Mesenchymal stem cell (in vitro differentiated cells and primary cell): ENCODE results near the gene TREX2. TPM values are rescaled to one million over a fixed set of nuclear protein-coding genes. Genes with fewer than 3 reads are reported as not detected.

Experiments used
- DNase-seq: peaks from one replicate; pipeline ENCODE4 v3.0.0-alpha.2; 2013
- H2AFZ ChIP-seq: one replicate; pipeline ENCODE4 v1.6.1; 2013; ENCODE audit warnings: low read depth, mild to moderate bottlenecking, control low read depth, inconsistent platforms, low read length, moderate library complexity
- H2AK5ac ChIP-seq: 2 replicates; pipeline ENCODE4 v1.6.1; 2013; ENCODE audit warnings: low read length, moderate library complexity, mild to moderate bottlenecking, inconsistent platforms; ENCODE audit not compliant: severe bottlenecking
- H2BK120ac ChIP-seq: one replicate; pipeline ENCODE4 v1.6.1; 2013; ENCODE audit warnings: low read depth, mild to moderate bottlenecking, inconsistent platforms, low read length, moderate library complexity
- H2BK12ac ChIP-seq, 2 experiments: one replicate each; pipeline ENCODE4 v1.6.1; 2013; ENCODE audit warnings: inconsistent platforms in 2 of 2, low read length in 2 of 2, mild to moderate bottlenecking in 2 of 2, moderate library complexity in 2 of 2, control low read depth in 1 of 2
- H2BK15ac ChIP-seq: one replicate; pipeline ENCODE4 v1.6.1; 2013; ENCODE audit warnings: mild to moderate bottlenecking, low read depth, inconsistent platforms; ENCODE audit not compliant: poor library complexity, severe bottlenecking
- H2BK5ac ChIP-seq: 2 replicates; pipeline ENCODE4 v1.6.1; 2013; ENCODE audit warnings: low read depth, mild to moderate bottlenecking, low read length, control low read depth, inconsistent platforms; ENCODE audit not compliant: poor library complexity, severe bottlenecking
- H3K14ac ChIP-seq, 2 experiments: one replicate each; pipeline ENCODE4 v1.6.1; 2013; ENCODE audit warnings: inconsistent platforms in 2 of 2, low read length in 2 of 2, control low read depth in 1 of 2, mild to moderate bottlenecking in 1 of 2, moderate library complexity in 1 of 2
- H3K18ac ChIP-seq, 2 experiments: one replicate each; pipeline ENCODE4 v1.6.1; 2013; ENCODE audit warnings: inconsistent platforms in 2 of 2, low read length in 2 of 2, control low read depth in 1 of 2, low read depth in 1 of 2, mild to moderate bottlenecking in 1 of 2
- H3K23ac ChIP-seq, 2 experiments: one replicate each; pipeline ENCODE4 v1.6.1; 2013; ENCODE audit warnings: inconsistent platforms in 2 of 2, low read length in 2 of 2, mild to moderate bottlenecking in 2 of 2, moderate library complexity in 2 of 2, control low read depth in 1 of 2
- H3K27ac ChIP-seq: 2 replicates; pipeline ENCODE4 v1.5.1; 2013; ENCODE audit warnings: mild to moderate bottlenecking, moderate library complexity, low read length, control low read depth, inconsistent platforms; ENCODE audit not compliant: poor library complexity, severe bottlenecking
- H3K27me3 ChIP-seq, 2 experiments: 2 replicates each; pipeline versions ENCODE4 v1.6.1 to v1.7.0; 2013; ENCODE audit warnings: low read length in 2 of 2, mild to moderate bottlenecking in 2 of 2, moderate library complexity in 2 of 2, control low read depth in 1 of 2, inconsistent platforms in 1 of 2; ENCODE audit not compliant: control insufficient read depth in 1 of 2, insufficient read depth in 1 of 2
- H3K36me3 ChIP-seq, 2 experiments: 2 replicates each; pipeline versions ENCODE4 v1.6.1 to v1.7.0; 2013; ENCODE audit warnings: low read length in 2 of 2, control low read depth in 1 of 2, inconsistent platforms in 1 of 2, low read depth in 1 of 2, mild to moderate bottlenecking in 1 of 2; ENCODE audit not compliant: insufficient read depth in 2 of 2, control insufficient read depth in 1 of 2
- H3K4ac ChIP-seq, 2 experiments: one replicate each; pipeline ENCODE4 v1.6.1; 2013; ENCODE audit warnings: inconsistent platforms in 2 of 2, low read length in 2 of 2, mild to moderate bottlenecking in 2 of 2, moderate library complexity in 2 of 2, control low read depth in 1 of 2, low read depth in 1 of 2
- H3K4me1 ChIP-seq: 2 replicates; pipeline ENCODE4 v1.6.1; 2013; ENCODE audit warnings: low read depth, low read length, control low read depth; ENCODE audit not compliant: control insufficient read depth, insufficient read depth
- H3K4me2 ChIP-seq: 2 replicates; pipeline ENCODE4 v1.6.1; 2013; ENCODE audit warnings: low read length, mild to moderate bottlenecking, inconsistent platforms; ENCODE audit not compliant: poor library complexity, severe bottlenecking
- H3K4me3 ChIP-seq, 2 experiments: 2 replicates each; pipeline versions ENCODE4 v1.5.1 to v1.7.0; 2013; ENCODE audit warnings: low read length in 2 of 2, mild to moderate bottlenecking in 2 of 2, control low read depth in 1 of 2, low read depth in 1 of 2; ENCODE audit not compliant: insufficient read depth in 1 of 2
- H3K79me1 ChIP-seq: replicated peaks from 2 replicates; pipeline ENCODE4 v1.6.1; 2013; ENCODE audit warnings: mild to moderate bottlenecking, control low read depth, low read length, inconsistent platforms; ENCODE audit not compliant: poor library complexity, severe bottlenecking
- H3K9ac ChIP-seq: 2 replicates; pipeline ENCODE4 v1.7.0; 2013; ENCODE audit warnings: mild to moderate bottlenecking, low read length, moderate library complexity
- H3K9me3 ChIP-seq: 2 replicates; pipeline ENCODE4 v1.7.0; 2013; ENCODE audit warnings: mild to moderate bottlenecking, low read length; ENCODE audit not compliant: control insufficient read depth
- H4K8ac ChIP-seq: one replicate; pipeline ENCODE4 v1.6.1; 2013; ENCODE audit warnings: inconsistent platforms, mild to moderate bottlenecking, low read length, moderate library complexity
- H4K91ac ChIP-seq: one replicate; pipeline ENCODE4 v1.6.1; 2013; ENCODE audit warnings: mild to moderate bottlenecking, low read length, inconsistent platforms
- WGBS: methylation state at CpG from one replicate; pipeline ENCODE4 v1.1.7; 2013; ENCODE audit warnings: mixed read lengths; 5-methylcytosine and 5-hydroxymethylcytosine counted together
- polyA plus RNA-seq, 2 experiments: library from polyadenylated mRNA; stranded (reverse); fragments of 200-250 nt; gene quantifications; one replicate each; pipeline ENCODE4 v1.2.3, GENCODE V29; 2013

The TREX2 gene
- polyA plus RNA-seq (2013, experiment 1 of 2), result 0.03 TPM
- polyA plus RNA-seq (2013, experiment 2 of 2), result 0.10 TPM

GRCh38 chrX:153445856-153446635, at the start of gene TREX2:
TSS of gene TREX2 (minus strand) at chrX:153446056. CDS start at chrX:153445430, 626 bp downstream.
- Histone ChIP-seq H3K4me1 (no peaks in the 10 kb centered on the region), H2AFZ (no peak within 1 kb of the TSS), H3K23ac (no peak within 1 kb of the TSS), H3K79me1 (no peaks in the 10 kb centered on the region), H3K4me3 (no peak within 1 kb of the TSS), H2BK120ac (no peak within 1 kb of the TSS), H2BK15ac (no peak within 1 kb of the TSS), H2AK5ac (no peak within 1 kb of the TSS), H3K9ac (no peak within 1 kb of the TSS), H3K9me3 (no peaks in the 10 kb centered on the region), H2BK12ac (no peak within 1 kb of the TSS), H4K91ac (no peak within 1 kb of the TSS), H3K14ac (no peak within 1 kb of the TSS), H3K4ac (no peak within 1 kb of the TSS), H3K18ac (no peak within 1 kb of the TSS), H3K27me3 (peaks cover 0 to 30% of the 10 kb centered on the region in 2 experiments), H2BK5ac (no peak within 1 kb of the TSS), H3K27ac (no peak within 1 kb of the TSS), H4K8ac (no peak within 1 kb of the TSS), H3K36me3 (peaks cover 0 to 36% of the 10 kb centered on the region in 2 experiments), H3K4me2 (no peak within 1 kb of the TSS)
- no peak for DNase-seq
- 91% methylated on average over 29 of the region's 30 CpGs for WGBS

- Histone ChIP-seq H3K9ac (peak overlapping the region; percentile 70), H2BK12ac (peak overlapping the region in 1 of 2 experiments; percentile 39), H3K23ac (no peak overlapping the region), H3K14ac (no peak overlapping the region), H2AK5ac (no peak overlapping the region), H2BK5ac (no peak overlapping the region), H3K4me1 (peaks cover 36% of the 10 kb centered on the region), H3K27me3 (peaks cover 0 to 6% of the 10 kb centered on the region in 2 experiments), H2BK15ac (no peak overlapping the region), H3K27ac (no peak overlapping the region), H4K8ac (no peak overlapping the region), H3K79me1 (no peaks in the 10 kb centered on the region), H3K4ac (no peak overlapping the region), H3K4me2 (peak overlapping the region; percentile 65), H3K36me3 (no peaks in the 10 kb centered on the region), H4K91ac (no peak overlapping the region), H2BK120ac (no peak overlapping the region), H3K4me3 (peak overlapping the region; percentile 55 to 79), H3K18ac (peak overlapping the region in 1 of 2 experiments; percentile 70), H2AFZ (peak overlapping the region; percentile 23), H3K9me3 (no peaks in the 10 kb centered on the region)
- DNase-seq, result no peak
- WGBS, result 60% methylated on average over 17 of the region's 17 CpGs
These were observed 49.5 kb upstream of the TREX2 start for GRCh38 chrX:153495362-153495751.

GRCh38 chrX:153494541-153495361, 48.9 kb upstream of the TREX2 start, which contains the start of gene BGN:
TSS of gene BGN (plus strand) at chrX:153494980. CDS start at chrX:153504632, 9,652 bp downstream.
- Histone ChIP-seq H3K4me3 (peak within 1 kb of the TSS; percentile 55 to 79), H2AK5ac (no peak within 1 kb of the TSS), H3K4me2 (peak within 1 kb of the TSS; percentile 65), H3K79me1 (no peaks in the 10 kb centered on the region), H3K23ac (peak within 1 kb of the TSS in 1 of 2 experiments; percentile 69), H2BK120ac (no peak within 1 kb of the TSS), H3K4ac (peak within 1 kb of the TSS in 1 of 2 experiments; percentile 37), H2BK5ac (no peak within 1 kb of the TSS), H3K4me1 (peaks cover 37% of the 10 kb centered on the region), H4K91ac (peak within 1 kb of the TSS; percentile 61), H3K18ac (peak within 1 kb of the TSS in 1 of 2 experiments; percentile 70), H3K14ac (peak within 1 kb of the TSS in 1 of 2 experiments; percentile 55), H3K36me3 (no peaks in the 10 kb centered on the region), H3K27ac (no peak within 1 kb of the TSS), H3K9me3 (no peaks in the 10 kb centered on the region), H4K8ac (peak within 1 kb of the TSS; percentile 29), H3K9ac (peak within 1 kb of the TSS; percentile 70), H2AFZ (peak within 1 kb of the TSS; percentile 23), H3K27me3 (peaks cover 0 to 6% of the 10 kb centered on the region in 2 experiments), H2BK12ac (peak within 1 kb of the TSS in 1 of 2 experiments; percentile 39), H2BK15ac (peak within 1 kb of the TSS; percentile 69)
- DNase-seq, result peak; percentile 42
- 2% methylated on average over 24 of the region's 41 CpGs for WGBS
